GM12878 (cell line): ENCODE results near the gene RBSN. TPM values are rescaled to one million over a fixed set of nuclear protein-coding genes. Genes with fewer than 3 reads are reported as not detected.

Experiments used
- ATAC-seq: fragments of 200-7000 bp; cut with Tn5 transposase; 3 replicates; pipeline ENCODE4 v1.9.1; 2020; ENCODE audit warnings: mild to moderate bottlenecking, moderate library complexity
- BruUV-seq: library from RNA; stranded (reverse); fragments of 400-500 nt; replicated peaks from 2 replicates; lab custom pipeline; 2021; lab: Mats Ljungman, UMichigan
- CTCF ChIA-PET: fragments of 300-600 bp; sonication (Branson Sonifier 250); formaldehyde crosslinking; extraction: SDS; loops from one replicate; lab custom pipeline; 2021; ENCODE audit warnings: inconsistent platforms; lab: Yijun Ruan, JAX
- POLR2A ChIA-PET: fragments of 350-600 bp; formaldehyde crosslinking; extraction: SDS; loops from one replicate; lab custom pipeline; 2021; ENCODE audit warnings: inconsistent platforms; lab: Charles Lee
- RAD21 ChIA-PET: fragments of 300-600 bp; sonication (Branson Sonifier 250); formaldehyde crosslinking; loops from one replicate; lab custom pipeline; 2023; ENCODE audit warnings: antibody characterized with exemption; ENCODE audit not compliant: unreplicated experiment; lab: Charles Lee
- SMC1A ChIA-PET: fragments of 300-600 bp; sonication (Branson Sonifier 250); formaldehyde crosslinking; loops from one replicate; lab custom pipeline; 2023; ENCODE audit not compliant: unreplicated experiment, uncharacterized antibody; lab: Charles Lee
- DNase-seq: peaks from one replicate; pipeline ENCODE4 v3.0.0-alpha.2; 2011; ENCODE audit warnings: low read depth, low spot score
- FAIRE-seq: peaks from 3 replicates; lab custom pipeline; 2011; peaks lifted over from hg19 to GRCh38; lab: Jason Lieb, UNC
- H2AFZ ChIP-seq: 2 replicates; pipeline ENCODE4 v1.6.0; 2011; ENCODE audit warnings: low read depth, low read length, control low read depth; ENCODE audit not compliant: control insufficient read depth
- H3K27ac ChIP-seq: 2 replicates; pipeline ENCODE4 v1.5.1; 2011; ENCODE audit warnings: control low read depth; ENCODE audit not compliant: control insufficient read depth, insufficient read depth
- H3K27me3 ChIP-seq, 2 experiments: replicated peaks in 1 of 2; 2 replicates each; pipeline versions ENCODE4 v1.6.0 to v1.6.1; 2011; ENCODE audit warnings: low read length in 1 of 2; ENCODE audit not compliant: control insufficient read depth in 2 of 2, insufficient read depth in 2 of 2
- H3K36me3 ChIP-seq, 2 experiments: 2 replicates each; pipeline ENCODE4 v1.5.1; 2011; ENCODE audit warnings: low read length in 1 of 2; ENCODE audit not compliant: control insufficient read depth in 2 of 2, insufficient read depth in 2 of 2
- H3K4me1 ChIP-seq: 2 replicates; pipeline ENCODE4 v1.6.1; 2011; ENCODE audit warnings: mild to moderate bottlenecking, low read length, moderate library complexity, mixed read lengths; ENCODE audit not compliant: control insufficient read depth, insufficient read depth
- H3K4me2 ChIP-seq: 2 replicates; pipeline ENCODE4 v1.6.0; 2011; ENCODE audit warnings: control low read depth; ENCODE audit not compliant: control insufficient read depth, insufficient read depth
- H3K4me3 ChIP-seq: fragments of 200-600 bp; sonication (generic); 2 replicates; pipeline ENCODE4 v1.5.1; 2016
- H3K79me2 ChIP-seq: 2 replicates; pipeline ENCODE4 v1.6.0; 2011; ENCODE audit warnings: low read length; ENCODE audit not compliant: control insufficient read depth, insufficient read depth
- H3K9ac ChIP-seq: 2 replicates; pipeline ENCODE4 v1.8.0; 2011; ENCODE audit warnings: low read length, control low read depth, mixed read lengths; ENCODE audit not compliant: control insufficient read depth, insufficient read depth
- H3K9me3 ChIP-seq: replicated peaks from 3 replicates; pipeline ENCODE4 v1.5.1; 2011; ENCODE audit warnings: mild to moderate bottlenecking, low read length; ENCODE audit not compliant: control insufficient read depth, insufficient read depth
- H4K20me1 ChIP-seq: 2 replicates; pipeline ENCODE4 v1.6.0; 2011; ENCODE audit not compliant: control insufficient read depth, insufficient read depth
- EGR1 ChIP-seq, 2 experiments: IDR thresholded peaks; 1 replicate in 1 of 2; 2 replicates in 1 of 2; pipeline ENCODE4 v1.6.1; 2011 to 2012; ENCODE audit warnings: low read depth in 2 of 2, low read length in 2 of 2, borderline replicate concordance in 1 of 2, mild to moderate bottlenecking in 1 of 2, moderate library complexity in 1 of 2
- KDM1A ChIP-seq: fragments of 200-600 bp; sonication (generic); IDR thresholded peaks from 2 replicates; pipeline ENCODE4 v1.6.1; 2016; ENCODE audit warnings: borderline replicate concordance
- MXI1 ChIP-seq: fragments of 150-350 bp; IDR thresholded peaks from 2 replicates; pipeline ENCODE4 v1.6.1; 2011; ENCODE audit warnings: low read depth, mild to moderate bottlenecking, inconsistent platforms, low read length, improper control_type of control experiment
- NRF1 ChIP-seq: conservative IDR thresholded peaks from 2 replicates; pipeline ENCODE4 v1.6.1; 2011; ENCODE audit warnings: mild to moderate bottlenecking, low read depth, low read length, improper control_type of control experiment
- RBBP5 ChIP-seq: fragments of 200-600 bp; sonication (generic); conservative IDR thresholded peaks from 2 replicates; pipeline ENCODE4 v1.6.1; 2016
- SIX5 ChIP-seq: IDR thresholded peaks from 2 replicates; pipeline ENCODE4 v1.6.1; 2011; ENCODE audit warnings: mild to moderate bottlenecking, low read depth, low read length, moderate library complexity; ENCODE audit not compliant: severe bottlenecking
- WGBS: methylation state at CpG from one replicate; pipeline ENCODE4 v1.1.6; 2016; ENCODE audit warnings: low lambda C conversion rate; ENCODE audit not compliant: insufficient replicate concordance, insufficient coverage; ENCODE audit errors: missing lambda C conversion rate; 5-methylcytosine and 5-hydroxymethylcytosine counted together
- in situ Hi-C: fragments of 300-500 bp; cut with MboI; formaldehyde crosslinking; loops from 9 replicates; pipeline ENCODE4 v1.14.3; 2018; ENCODE audit warnings: mixed read lengths
- intact Hi-C: fragments of 100-400 bp; cut with micrococcal nuclease; formaldehyde crosslinking; loops from one replicate; pipeline ENCODE4 v1.14.2; 2022; ENCODE audit not compliant: unreplicated experiment
- polyA plus RNA-seq, 11 experiments: library from polyadenylated mRNA; depleted of rRNA in 4 of 11; unstranded in 6 of 11; stranded (reverse) in 5 of 11; fragments of >200 nt; fragmentation: Nextera tagmentation in 4 of 11; fragmentation: Illumina TruSeq in 1 of 11; extraction: Ambion mirVana in 4 of 11; extraction: Trizol in 1 of 11; gene quantifications; 1 replicate in 1 of 11; 2 replicates in 10 of 11; pipeline versions ENCODE4 v1.2.1 to v1.2.3, GENCODE V29; 2011 to 2016; ENCODE audit warnings: inconsistent platforms in 2 of 11, missing spikeins in 2 of 11, low read depth in 1 of 11
- total RNA-seq, 4 experiments: library from RNA; depleted of rRNA in 3 of 4; stranded (reverse); fragments of >200 nt in 3 of 4; fragmentation: Illumina TruSeq in 1 of 4; extraction: Trizol in 1 of 4; gene quantifications; 2 replicates each; pipeline versions ENCODE4 v1.2.1 to v1.2.3, GENCODE V29; 2013 to 2021
- TF ChIP-seq, protein P1 (sequence below): fragments of 450-650 bp; IDR thresholded peaks from 2 replicates; pipeline ENCODE4 v1.6.1; 2017; ENCODE audit warnings: mild to moderate bottlenecking

RBSN gene
- total and polyA plus RNA-seq, 10 of the 15 experiments (the other 5 are each of a cell fraction or from before 2014, with no cell fraction given) = 2.0 to 17.5 (median 10.5) TPM

DNA sequence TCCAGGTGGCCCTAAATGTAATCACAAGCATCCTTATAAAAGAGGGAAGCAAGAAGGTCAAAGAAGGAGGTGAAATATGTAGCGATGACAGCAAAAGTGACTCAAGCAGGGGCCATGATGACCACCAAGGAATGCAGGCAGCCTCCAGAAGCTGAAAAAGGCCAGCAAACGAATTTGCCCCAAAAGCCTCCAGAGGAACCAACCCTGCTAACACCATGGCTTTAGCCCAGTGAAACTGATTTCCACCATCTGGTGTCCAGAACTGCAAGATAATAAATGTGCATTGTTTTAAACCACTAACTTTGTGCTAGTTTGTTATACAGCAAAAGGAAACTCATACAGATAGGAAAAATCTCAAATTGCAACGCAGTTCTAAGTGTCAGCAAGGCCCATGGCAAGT, 23.0 kb upstream of the RBSN start:
- ChIA-PET RAD21 (no interaction called here), POLR2A (interaction anchor here (0.6 kb wide), 1 partner anchor 79 kb away, joined by 3 read pairs; no protein-coding TSS in a partner anchor), SMC1A (interaction anchor here (0.6 kb wide), 1 partner anchor 58 kb away, joined by 3 read pairs; no protein-coding TSS in a partner anchor), CTCF (no interaction called here)
- no peak overlapping the region for H3K4me3 ChIP-seq
- H3K27me3 ChIP-seq = no peaks in the 10 kb centered on the region
- H3K27ac ChIP-seq = no peak overlapping the region
- no peak overlapping the region for H3K9ac ChIP-seq
- H4K20me1 ChIP-seq = no peaks in the 10 kb centered on the region
- no TSS peak for BruUV-seq
- no peak for DNase-seq
- intact Hi-C loops = no loop called here
- no peaks in the 10 kb centered on the region for H3K79me2 ChIP-seq
- no peak overlapping the region for H2AFZ ChIP-seq
- TF ChIP-seq RBBP5 = no peak
- TF ChIP-seq NRF1 = no peak
- no peak for TF ChIP-seq MXI1
- TF ChIP-seq, protein P1, sequence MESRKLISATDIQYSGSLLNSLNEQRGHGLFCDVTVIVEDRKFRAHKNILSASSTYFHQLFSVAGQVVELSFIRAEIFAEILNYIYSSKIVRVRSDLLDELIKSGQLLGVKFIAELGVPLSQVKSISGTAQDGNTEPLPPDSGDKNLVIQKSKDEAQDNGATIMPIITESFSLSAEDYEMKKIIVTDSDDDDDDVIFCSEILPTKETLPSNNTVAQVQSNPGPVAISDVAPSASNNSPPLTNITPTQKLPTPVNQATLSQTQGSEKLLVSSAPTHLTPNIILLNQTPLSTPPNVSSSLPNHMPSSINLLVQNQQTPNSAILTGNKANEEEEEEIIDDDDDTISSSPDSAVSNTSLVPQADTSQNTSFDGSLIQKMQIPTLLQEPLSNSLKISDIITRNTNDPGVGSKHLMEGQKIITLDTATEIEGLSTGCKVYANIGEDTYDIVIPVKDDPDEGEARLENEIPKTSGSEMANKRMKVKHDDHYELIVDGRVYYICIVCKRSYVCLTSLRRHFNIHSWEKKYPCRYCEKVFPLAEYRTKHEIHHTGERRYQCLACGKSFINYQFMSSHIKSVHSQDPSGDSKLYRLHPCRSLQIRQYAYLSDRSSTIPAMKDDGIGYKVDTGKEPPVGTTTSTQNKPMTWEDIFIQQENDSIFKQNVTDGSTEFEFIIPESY = no peak
- no peak for TF ChIP-seq EGR1 (IDR thresholded peaks at IDR 0.05; ENCODE audit: borderline replicate concordance in 1 of 2, low read depth in 2 of 2, low read length in 2 of 2)
- TF ChIP-seq KDM1A = no peak
- no peak for TF ChIP-seq SIX5
- TF ChIP-seq, all 136 proteins: peak for 0
- no peak for ATAC-seq
- in situ Hi-C loops = no loop called here
- Histone ChIP-seq H3K36me3 (no peaks in the 10 kb centered on the region), H3K9me3 (no peaks in the 10 kb centered on the region), H3K4me2 (no peak overlapping the region), H3K4me1 (peaks cover 14% of the 10 kb centered on the region)
- FAIRE-seq = no peak
- WGBS = 47% methylated on average over 3 of the region's 3 CpGs
